Measurements from ENCODE around the gene CADM1.

CADM1 gene

DNA sequence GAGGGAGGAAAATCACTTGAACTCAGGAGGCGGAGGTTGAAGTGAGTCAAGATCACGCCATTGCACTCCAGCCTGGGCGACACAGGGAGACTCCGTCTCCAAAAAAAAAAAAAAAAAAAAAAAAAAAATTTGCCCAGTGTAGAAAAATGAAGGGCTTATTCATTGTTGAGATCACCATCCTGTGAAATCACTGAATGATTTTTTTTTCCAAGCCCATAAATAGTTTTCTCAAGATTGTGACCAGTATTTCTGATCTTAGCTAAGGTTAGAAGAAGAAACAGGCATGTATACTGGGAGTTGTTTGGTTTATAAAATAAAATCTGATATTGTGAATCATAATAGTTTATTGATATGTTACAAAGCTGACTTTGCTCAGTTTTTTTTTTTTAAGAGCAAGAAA lies 269.4 kb downstream of the CADM1 start:
- CTCF ChIA-PET: interaction anchor here (0.6 kb wide), 2 partner anchors 961 to 1048 kb away, joined by 3 to 5 read pairs; no protein-coding TSS in a partner anchor

DNA sequence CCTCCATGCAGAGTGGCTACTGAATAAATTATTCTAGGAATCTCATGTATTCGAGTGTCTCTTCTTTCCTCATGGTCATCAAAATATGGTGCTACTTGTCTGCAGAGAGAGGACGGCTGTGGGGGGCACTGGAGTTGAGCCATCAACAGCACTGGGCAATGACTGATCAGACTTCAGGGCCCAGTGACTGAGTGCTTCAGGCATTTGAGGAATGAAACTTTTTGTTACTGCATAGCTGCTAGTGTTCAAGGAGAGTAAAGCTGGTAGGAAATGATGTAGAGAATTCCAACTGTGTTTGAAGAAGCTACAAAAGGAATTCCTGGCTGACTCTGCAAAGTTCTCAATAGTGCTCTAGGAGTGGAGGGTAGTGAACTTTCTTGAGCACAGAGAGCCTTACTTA lies 277.7 kb downstream of the CADM1 start:
- POLR2A ChIA-PET (ENCODE audit: low non-redundant PET): no interaction called here
- H3K27ac ChIP-seq: no peak overlapping the region
- CTCF ChIA-PET: no interaction called here
- TF ChIP-seq, protein P1, sequence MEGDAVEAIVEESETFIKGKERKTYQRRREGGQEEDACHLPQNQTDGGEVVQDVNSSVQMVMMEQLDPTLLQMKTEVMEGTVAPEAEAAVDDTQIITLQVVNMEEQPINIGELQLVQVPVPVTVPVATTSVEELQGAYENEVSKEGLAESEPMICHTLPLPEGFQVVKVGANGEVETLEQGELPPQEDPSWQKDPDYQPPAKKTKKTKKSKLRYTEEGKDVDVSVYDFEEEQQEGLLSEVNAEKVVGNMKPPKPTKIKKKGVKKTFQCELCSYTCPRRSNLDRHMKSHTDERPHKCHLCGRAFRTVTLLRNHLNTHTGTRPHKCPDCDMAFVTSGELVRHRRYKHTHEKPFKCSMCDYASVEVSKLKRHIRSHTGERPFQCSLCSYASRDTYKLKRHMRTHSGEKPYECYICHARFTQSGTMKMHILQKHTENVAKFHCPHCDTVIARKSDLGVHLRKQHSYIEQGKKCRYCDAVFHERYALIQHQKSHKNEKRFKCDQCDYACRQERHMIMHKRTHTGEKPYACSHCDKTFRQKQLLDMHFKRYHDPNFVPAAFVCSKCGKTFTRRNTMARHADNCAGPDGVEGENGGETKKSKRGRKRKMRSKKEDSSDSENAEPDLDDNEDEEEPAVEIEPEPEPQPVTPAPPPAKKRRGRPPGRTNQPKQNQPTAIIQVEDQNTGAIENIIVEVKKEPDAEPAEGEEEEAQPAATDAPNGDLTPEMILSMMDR (conservative IDR thresholded peaks at IDR 0.05; ENCODE audit: low read depth): no peak
- no peak for DNase-seq (ENCODE audit: low spot score)

More for the DNA sequence above, 269.4 kb downstream of the CADM1 start:
- TF ChIP-seq, protein P1 (conservative IDR thresholded peaks at IDR 0.05; ENCODE audit: low read depth): no peak
- no peak overlapping the region for H3K27ac ChIP-seq
- POLR2A ChIA-PET (ENCODE audit: low non-redundant PET): no interaction called here
- DNase-seq (ENCODE audit: low spot score): no peak

DNA sequence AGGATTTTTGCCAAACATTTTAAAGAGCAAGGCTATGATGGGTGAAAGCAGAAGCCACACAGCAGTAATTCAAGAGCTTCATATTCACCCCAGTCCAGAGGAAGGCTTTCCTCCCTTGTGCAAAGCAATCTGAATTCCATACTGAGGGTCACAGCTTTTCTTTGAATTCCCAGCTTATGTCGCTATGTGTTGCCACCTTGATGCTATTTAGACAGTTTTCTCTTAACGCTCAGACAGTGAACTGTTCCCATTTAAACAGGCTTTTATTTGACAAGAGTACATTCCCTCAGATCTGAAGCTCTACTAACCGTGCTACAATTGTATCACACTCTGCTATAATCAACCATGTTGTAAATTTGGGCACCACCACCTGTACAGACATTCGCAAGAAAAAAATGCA lies 279.7 kb downstream of the CADM1 start:
- TF ChIP-seq, protein P1 (conservative IDR thresholded peaks at IDR 0.05; ENCODE audit: low read depth): no peak
- ChIA-PET POLR2A (ENCODE audit: low non-redundant PET) (no interaction called here), CTCF (no interaction called here)
- DNase-seq (ENCODE audit: low spot score): no peak
- no peak overlapping the region for H3K27ac ChIP-seq

DNA sequence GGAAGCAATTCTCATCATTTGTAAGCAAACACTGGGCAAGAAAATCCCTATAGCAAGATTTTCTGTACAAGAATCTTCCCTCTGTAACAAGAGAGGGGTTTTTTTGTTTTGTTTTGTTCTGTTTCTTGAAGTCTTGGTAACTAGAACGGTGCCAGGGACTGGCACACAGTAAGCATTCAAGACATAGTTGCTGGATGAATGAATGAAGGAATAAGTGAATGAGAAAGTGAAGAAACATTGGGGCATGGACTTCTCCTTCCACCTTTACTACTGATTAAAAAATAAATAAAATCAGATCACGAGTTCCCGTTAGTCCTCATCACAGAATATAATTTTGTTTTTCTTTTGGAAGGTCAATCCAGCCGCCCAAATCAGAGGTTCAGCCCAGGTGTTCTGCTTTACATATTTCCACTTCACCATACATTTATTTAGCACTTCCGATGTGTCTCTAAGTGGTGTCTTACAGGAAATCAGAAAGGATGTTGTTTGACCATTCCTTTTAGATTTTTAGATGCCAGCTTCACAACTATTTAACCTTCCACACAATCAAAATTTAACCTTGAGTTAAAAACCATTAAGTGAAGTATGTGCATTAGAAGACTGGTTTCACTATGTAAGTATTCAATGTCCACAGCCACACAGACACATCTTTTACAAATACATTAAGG lies 281.2 kb downstream of the CADM1 start:
- no peak for DNase-seq (ENCODE audit: low spot score)
- H3K27ac ChIP-seq: no peak overlapping the region
- ChIA-PET POLR2A (ENCODE audit: low non-redundant PET) (no interaction called here), CTCF (no interaction called here)
- TF ChIP-seq, protein P1 (conservative IDR thresholded peaks at IDR 0.05; ENCODE audit: low read depth): no peak

DNA sequence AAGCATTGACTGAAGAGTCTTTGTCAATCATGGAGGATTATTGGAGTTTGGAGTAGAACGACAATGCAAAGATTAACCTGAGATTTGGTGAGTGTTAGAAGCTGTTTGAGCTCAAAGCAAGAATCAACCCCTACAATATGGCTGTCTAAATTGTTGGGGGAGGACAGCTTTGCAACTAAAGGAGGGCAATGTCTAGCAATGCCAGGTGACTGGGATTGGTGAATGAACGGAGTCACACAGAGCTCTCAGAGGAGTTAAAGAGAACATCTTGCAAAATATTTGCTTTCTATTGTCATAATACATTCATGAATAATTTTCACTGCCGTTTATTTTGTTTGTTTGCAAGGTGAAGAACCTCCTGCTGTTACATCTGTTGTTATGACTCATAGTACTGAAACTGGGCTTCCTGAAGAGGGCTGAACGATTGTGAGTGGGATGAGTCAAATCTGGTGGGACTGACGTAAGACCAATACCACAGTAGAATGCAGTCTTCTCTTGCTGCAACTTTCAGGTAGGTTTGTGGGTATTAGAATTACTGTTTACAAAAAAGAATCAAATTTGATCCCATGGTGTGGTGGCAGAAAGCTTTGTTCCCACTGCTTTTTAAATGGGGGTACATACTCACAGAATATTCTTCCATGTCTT lies 281.9 kb downstream of the CADM1 start:
- CTCF ChIA-PET: no interaction called here
- DNase-seq (ENCODE audit: low spot score): peak; percentile 76
- H3K27ac ChIP-seq: no peak overlapping the region
- POLR2A ChIA-PET (ENCODE audit: low non-redundant PET): no interaction called here
- TF ChIP-seq, protein P1 (conservative IDR thresholded peaks at IDR 0.05; ENCODE audit: low read depth): no peak

DNA sequence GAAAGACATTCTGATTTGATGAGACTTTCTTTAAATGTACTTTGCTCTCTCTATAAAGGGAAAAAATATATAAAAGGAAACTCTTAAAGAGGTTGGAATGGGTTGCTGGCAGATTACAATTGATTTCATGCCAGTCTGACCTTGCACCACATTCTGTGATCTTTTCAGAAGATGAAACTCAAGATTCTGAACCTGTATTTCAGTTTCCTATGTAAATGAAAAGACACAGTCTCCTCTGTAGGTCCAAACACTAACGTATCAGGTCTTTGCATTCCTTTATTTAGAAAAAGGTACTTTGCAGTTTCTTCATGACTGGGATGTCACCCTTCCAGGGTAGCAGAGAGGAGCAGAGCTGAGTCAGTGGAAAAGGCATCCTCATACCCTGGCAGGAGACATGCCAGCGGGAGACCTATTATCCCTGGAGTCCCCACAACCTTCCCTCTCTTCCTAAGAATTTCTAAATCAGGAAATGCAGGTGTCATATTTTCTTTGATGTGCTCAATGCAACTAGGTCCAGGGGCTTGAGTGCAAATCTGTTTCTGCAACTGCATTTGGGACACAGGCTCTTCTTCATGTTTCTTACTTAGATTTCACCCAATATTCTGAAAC lies 282.6 kb downstream of the CADM1 start:
- no peak overlapping the region for H3K27ac ChIP-seq
- ChIA-PET POLR2A (ENCODE audit: low non-redundant PET) (no interaction called here), CTCF (no interaction called here)
- TF ChIP-seq, protein P1 (conservative IDR thresholded peaks at IDR 0.05; ENCODE audit: low read depth): no peak
- DNase-seq (ENCODE audit: low spot score): no peak

All from RWPE1 (cell line).